H1 (cell line): ENCODE measurements around the gene NAP1L5.

Experiments used
- BCL11A ChIP-seq, 2 experiments: IDR thresholded peaks; one replicate each; pipeline ENCODE4 v1.6.1; 2011; ENCODE audit warnings: low read depth in 2 of 2, low read length in 2 of 2, mild to moderate bottlenecking in 2 of 2
- CTCF ChIP-seq, 3 experiments: IDR thresholded peaks; 1 replicate in 2 of 3; 2 replicates in 1 of 3; pipeline versions ENCODE4 v1.5.1 to v1.6.1; 2011; ENCODE audit warnings: low read length in 3 of 3, mild to moderate bottlenecking in 3 of 3, inconsistent platforms in 2 of 3, low read depth in 1 of 3, moderate library complexity in 1 of 3; ENCODE audit not compliant: insufficient read depth in 1 of 3; ENCODE audit errors: control extremely low read depth in 1 of 3
- POLR2A ChIP-seq, 2 experiments: IDR thresholded peaks; 1 replicate in 1 of 2; 2 replicates in 1 of 2; pipeline ENCODE4 v1.6.1; 2011; ENCODE audit warnings: low read depth in 2 of 2, low read length in 2 of 2, mild to moderate bottlenecking in 2 of 2; ENCODE audit errors: control extremely low read depth in 1 of 2
- TEAD4 ChIP-seq: IDR thresholded peaks from 2 replicates; pipeline ENCODE4 v1.6.1; 2012; ENCODE audit warnings: low read depth, low read length, inconsistent platforms, mixed read lengths

GRCh38 chr4:88720451-88721428 lies 23.1 kb upstream of the NAP1L5 start:
- TF ChIP-seq CTCF (IDR thresholded peaks at IDR 0.05; ENCODE audit: control extremely low read depth in 1 of 3, insufficient read depth in 1 of 3, low read depth in 1 of 3, low read length in 3 of 3) (no peak), POLR2A (IDR thresholded peaks at IDR 0.05; ENCODE audit: control extremely low read depth in 1 of 2, low read depth in 2 of 2, low read length in 2 of 2) (no peak), TEAD4 (no peak), BCL11A (IDR thresholded peaks at IDR 0.05; ENCODE audit: low read depth in 2 of 2, low read length in 2 of 2) (no peak)
